GM12878 (cell line): ENCODE data around the gene PCSK1N. TPM values are rescaled to one million over a fixed set of nuclear protein-coding genes. Genes with fewer than 3 reads are reported as not detected.

Source experiments
- ATAC-seq: fragments of 200-7000 bp; cut with Tn5 transposase; 3 replicates; pipeline ENCODE4 v1.9.1; 2020; ENCODE audit warnings: mild to moderate bottlenecking, moderate library complexity
- BruUV-seq: library from RNA; stranded (reverse); fragments of 400-500 nt; replicated peaks from 2 replicates; lab custom pipeline; 2021; lab: Mats Ljungman, UMichigan
- CTCF ChIA-PET: fragments of 300-600 bp; sonication (Branson Sonifier 250); formaldehyde crosslinking; extraction: SDS; loops from one replicate; lab custom pipeline; 2021; ENCODE audit warnings: inconsistent platforms; lab: Yijun Ruan, JAX
- POLR2A ChIA-PET: fragments of 350-600 bp; formaldehyde crosslinking; extraction: SDS; loops from one replicate; lab custom pipeline; 2021; ENCODE audit warnings: inconsistent platforms; lab: Charles Lee
- RAD21 ChIA-PET: fragments of 300-600 bp; sonication (Branson Sonifier 250); formaldehyde crosslinking; loops from one replicate; lab custom pipeline; 2023; ENCODE audit warnings: antibody characterized with exemption; ENCODE audit not compliant: unreplicated experiment; lab: Charles Lee
- SMC1A ChIA-PET: fragments of 300-600 bp; sonication (Branson Sonifier 250); formaldehyde crosslinking; loops from one replicate; lab custom pipeline; 2023; ENCODE audit not compliant: unreplicated experiment, uncharacterized antibody; lab: Charles Lee
- DNase-seq: peaks from one replicate; pipeline ENCODE4 v3.0.0-alpha.2; 2011; ENCODE audit warnings: low read depth, low spot score
- FAIRE-seq: peaks from 3 replicates; lab custom pipeline; 2011; peaks lifted over from hg19 to GRCh38; lab: Jason Lieb, UNC
- H2AFZ ChIP-seq: 2 replicates; pipeline ENCODE4 v1.6.0; 2011; ENCODE audit warnings: low read depth, low read length, control low read depth; ENCODE audit not compliant: control insufficient read depth
- H3K27ac ChIP-seq: 2 replicates; pipeline ENCODE4 v1.5.1; 2011; ENCODE audit warnings: control low read depth; ENCODE audit not compliant: control insufficient read depth, insufficient read depth
- H3K27me3 ChIP-seq, 2 experiments: replicated peaks in 1 of 2; 2 replicates each; pipeline versions ENCODE4 v1.6.0 to v1.6.1; 2011; ENCODE audit warnings: low read length in 1 of 2; ENCODE audit not compliant: control insufficient read depth in 2 of 2, insufficient read depth in 2 of 2
- H3K36me3 ChIP-seq, 2 experiments: 2 replicates each; pipeline ENCODE4 v1.5.1; 2011; ENCODE audit warnings: low read length in 1 of 2; ENCODE audit not compliant: control insufficient read depth in 2 of 2, insufficient read depth in 2 of 2
- H3K4me1 ChIP-seq: 2 replicates; pipeline ENCODE4 v1.6.1; 2011; ENCODE audit warnings: mild to moderate bottlenecking, low read length, moderate library complexity, mixed read lengths; ENCODE audit not compliant: control insufficient read depth, insufficient read depth
- H3K4me2 ChIP-seq: 2 replicates; pipeline ENCODE4 v1.6.0; 2011; ENCODE audit warnings: control low read depth; ENCODE audit not compliant: control insufficient read depth, insufficient read depth
- H3K4me3 ChIP-seq: fragments of 200-600 bp; sonication (generic); 2 replicates; pipeline ENCODE4 v1.5.1; 2016
- H3K79me2 ChIP-seq: 2 replicates; pipeline ENCODE4 v1.6.0; 2011; ENCODE audit warnings: low read length; ENCODE audit not compliant: control insufficient read depth, insufficient read depth
- H3K9ac ChIP-seq: 2 replicates; pipeline ENCODE4 v1.8.0; 2011; ENCODE audit warnings: low read length, control low read depth, mixed read lengths; ENCODE audit not compliant: control insufficient read depth, insufficient read depth
- H3K9me3 ChIP-seq: replicated peaks from 3 replicates; pipeline ENCODE4 v1.5.1; 2011; ENCODE audit warnings: mild to moderate bottlenecking, low read length; ENCODE audit not compliant: control insufficient read depth, insufficient read depth
- H4K20me1 ChIP-seq: 2 replicates; pipeline ENCODE4 v1.6.0; 2011; ENCODE audit not compliant: control insufficient read depth, insufficient read depth
- ATF7 ChIP-seq: fragments of 450-650 bp; IDR thresholded peaks from 2 replicates; pipeline ENCODE4 v1.6.1; 2016; ENCODE audit warnings: low read depth, mild to moderate bottlenecking
- BRCA1 ChIP-seq: IDR thresholded peaks from 2 replicates; pipeline ENCODE4 v1.6.1; 2011; ENCODE audit warnings: low read depth, low read length, improper control_type of control experiment
- CBX3 ChIP-seq: fragments of 200-600 bp; sonication (generic); IDR thresholded peaks from 2 replicates; pipeline ENCODE4 v1.6.1; 2016; ENCODE audit warnings: low read depth, borderline replicate concordance
- CHD2 ChIP-seq: IDR thresholded peaks from 2 replicates; pipeline ENCODE4 v1.6.1; 2011; ENCODE audit warnings: low read depth, low read length, improper control_type of control experiment, borderline replicate concordance
- EGR1 ChIP-seq, 2 experiments: IDR thresholded peaks; 1 replicate in 1 of 2; 2 replicates in 1 of 2; pipeline ENCODE4 v1.6.1; 2011 to 2012; ENCODE audit warnings: low read depth in 2 of 2, low read length in 2 of 2, borderline replicate concordance in 1 of 2, mild to moderate bottlenecking in 1 of 2, moderate library complexity in 1 of 2
- FOXK2 ChIP-seq: fragments of 450-650 bp; IDR thresholded peaks from 2 replicates; pipeline ENCODE4 v1.6.1; 2017; ENCODE audit warnings: mild to moderate bottlenecking, moderate library complexity
- HDAC6 ChIP-seq: fragments of 200-600 bp; sonication (generic); IDR thresholded peaks from one replicate; pipeline ENCODE4 v1.8.0; 2017; ENCODE audit warnings: antibody characterized with exemption; ENCODE audit not compliant: unreplicated experiment
- MEF2A ChIP-seq: IDR thresholded peaks from 2 replicates; pipeline ENCODE4 v1.6.1; 2011; ENCODE audit warnings: low read depth, mild to moderate bottlenecking, low read length, moderate library complexity; ENCODE audit not compliant: insufficient read depth
- NR2F1 ChIP-seq: fragments of 450-650 bp; conservative IDR thresholded peaks from 2 replicates; pipeline ENCODE4 v1.6.1; 2017; ENCODE audit warnings: mild to moderate bottlenecking
- NRF1 ChIP-seq: conservative IDR thresholded peaks from 2 replicates; pipeline ENCODE4 v1.6.1; 2011; ENCODE audit warnings: mild to moderate bottlenecking, low read depth, low read length, improper control_type of control experiment
- PAX5 ChIP-seq: IDR thresholded peaks from 2 replicates; pipeline ENCODE4 v1.6.1; 2011; ENCODE audit warnings: low read depth, low read length, borderline replicate concordance
- POLR2AphosphoS5 ChIP-seq: IDR thresholded peaks from 2 replicates; pipeline ENCODE4 v1.6.1; 2011; ENCODE audit warnings: mild to moderate bottlenecking, low read length, inconsistent platforms
- POU2F2 ChIP-seq: IDR thresholded peaks from 3 replicates; pipeline ENCODE4 v1.6.1; 2011; ENCODE audit warnings: low read depth, mild to moderate bottlenecking, low read length, borderline replicate concordance
- RCOR1 ChIP-seq: conservative IDR thresholded peaks from 2 replicates; pipeline ENCODE4 v1.6.1; 2012; ENCODE audit warnings: low read depth, low read length, improper control_type of control experiment
- ZNF24 ChIP-seq: fragments of 450-650 bp; IDR thresholded peaks from 2 replicates; pipeline ENCODE4 v1.6.1; 2017; ENCODE audit warnings: antibody characterized with exemption, mild to moderate bottlenecking
- WGBS: methylation state at CpG from one replicate; pipeline ENCODE4 v1.1.6; 2016; ENCODE audit warnings: low lambda C conversion rate; ENCODE audit not compliant: insufficient replicate concordance, insufficient coverage; ENCODE audit errors: missing lambda C conversion rate; 5-methylcytosine and 5-hydroxymethylcytosine counted together
- in situ Hi-C: fragments of 300-500 bp; cut with MboI; formaldehyde crosslinking; loops from 9 replicates; pipeline ENCODE4 v1.14.3; 2018; ENCODE audit warnings: mixed read lengths
- intact Hi-C: fragments of 100-400 bp; cut with micrococcal nuclease; formaldehyde crosslinking; loops from one replicate; pipeline ENCODE4 v1.14.2; 2022; ENCODE audit not compliant: unreplicated experiment
- polyA plus RNA-seq, 11 experiments: library from polyadenylated mRNA; depleted of rRNA in 4 of 11; unstranded in 6 of 11; stranded (reverse) in 5 of 11; fragments of >200 nt; fragmentation: Nextera tagmentation in 4 of 11; fragmentation: Illumina TruSeq in 1 of 11; extraction: Ambion mirVana in 4 of 11; extraction: Trizol in 1 of 11; gene quantifications; 1 replicate in 1 of 11; 2 replicates in 10 of 11; pipeline versions ENCODE4 v1.2.1 to v1.2.3, GENCODE V29; 2011 to 2016; ENCODE audit warnings: inconsistent platforms in 2 of 11, missing spikeins in 2 of 11, low read depth in 1 of 11
- total RNA-seq, 4 experiments: library from RNA; depleted of rRNA in 3 of 4; stranded (reverse); fragments of >200 nt in 3 of 4; fragmentation: Illumina TruSeq in 1 of 4; extraction: Trizol in 1 of 4; gene quantifications; 2 replicates each; pipeline versions ENCODE4 v1.2.1 to v1.2.3, GENCODE V29; 2013 to 2021
- TF ChIP-seq, protein P1 (sequence below): IDR thresholded peaks from 2 replicates; pipeline ENCODE4 v1.6.1; 2011; ENCODE audit warnings: borderline replicate concordance, low read depth, mild to moderate bottlenecking, moderate library complexity, low read length; ENCODE audit not compliant: insufficient read depth, poor library complexity, severe bottlenecking

The PCSK1N gene
- total and polyA plus RNA-seq, 10 of the 15 experiments (the other 5 are each of a cell fraction or from before 2014, with no cell fraction given): 0.19 TPM; not detected in 9

DNA sequence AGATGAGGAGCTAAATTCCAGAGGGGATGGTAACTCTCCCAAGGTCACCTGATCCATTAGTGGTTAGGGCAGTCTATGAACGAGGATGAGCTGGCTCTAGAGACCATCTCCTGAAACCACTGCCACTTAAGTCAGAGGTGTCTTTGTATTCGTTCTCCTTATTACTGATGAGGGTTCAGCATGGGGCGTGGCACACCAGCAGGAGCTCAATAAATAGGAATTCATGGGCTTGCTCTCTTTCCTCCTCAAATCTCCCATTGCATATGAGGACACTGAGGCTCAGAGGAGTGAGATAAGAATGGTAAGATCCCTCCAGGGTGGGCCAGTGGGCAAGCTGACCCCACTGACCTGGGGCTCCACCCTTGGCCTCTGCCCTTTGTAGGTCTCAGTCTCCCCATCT, 50.7 kb downstream of the PCSK1N start (continued):
- TF ChIP-seq, protein P1, sequence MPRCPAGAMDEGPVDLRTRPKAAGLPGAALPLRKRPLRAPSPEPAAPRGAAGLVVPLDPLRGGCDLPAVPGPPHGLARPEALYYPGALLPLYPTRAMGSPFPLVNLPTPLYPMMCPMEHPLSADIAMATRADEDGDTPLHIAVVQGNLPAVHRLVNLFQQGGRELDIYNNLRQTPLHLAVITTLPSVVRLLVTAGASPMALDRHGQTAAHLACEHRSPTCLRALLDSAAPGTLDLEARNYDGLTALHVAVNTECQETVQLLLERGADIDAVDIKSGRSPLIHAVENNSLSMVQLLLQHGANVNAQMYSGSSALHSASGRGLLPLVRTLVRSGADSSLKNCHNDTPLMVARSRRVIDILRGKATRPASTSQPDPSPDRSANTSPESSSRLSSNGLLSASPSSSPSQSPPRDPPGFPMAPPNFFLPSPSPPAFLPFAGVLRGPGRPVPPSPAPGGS: no peak
- no peak for TF ChIP-seq BRCA1
- TF ChIP-seq, all 136 proteins: peak for 0

GRCh38 chrX:48782795-48783194, 52.6 kb downstream of the PCSK1N start:
- WGBS: 71% methylated on average over 7 of the region's 13 CpGs
- Histone ChIP-seq H3K27ac (no peak overlapping the region), H3K27me3 (no peaks in the 10 kb centered on the region), H3K9me3 (no peaks in the 10 kb centered on the region), H3K4me2 (no peak overlapping the region), H3K4me3 (no peak overlapping the region), H3K4me1 (no peaks in the 10 kb centered on the region), H3K9ac (no peak overlapping the region), H3K79me2 (no peaks in the 10 kb centered on the region), H4K20me1 (no peaks in the 10 kb centered on the region), H3K36me3 (no peaks in the 10 kb centered on the region), H2AFZ (no peak overlapping the region)
- in situ Hi-C loops (no loop called here), intact Hi-C loops (no loop called here)
- ChIA-PET POLR2A (no interaction called here), RAD21 (no interaction called here), CTCF (no interaction called here), SMC1A (no interaction called here)
- no peak for ATAC-seq
- TF ChIP-seq MEF2A (no peak), ZNF24 (no peak), HDAC6 (no peak), NR2F1 (no peak), EGR1 (IDR thresholded peaks at IDR 0.05; ENCODE audit: borderline replicate concordance in 1 of 2, low read depth in 2 of 2, low read length in 2 of 2) (no peak), CBX3 (no peak), POLR2AphosphoS5 (no peak), POU2F2 (no peak), NRF1 (no peak), RCOR1 (no peak), CHD2 (no peak), PAX5 (no peak), ATF7 (no peak), FOXK2 (no peak)
- no peak for DNase-seq
- FAIRE-seq: no peak
- BruUV-seq: no TSS peak
